Activated T-cell treated with anti-CD3 and anti-CD28 coated beads for 48 hours (primary cell): ENCODE measurements around the gene CCDC88A.
"Not testable (repeated sequence)": the region's sequence is repeated elsewhere in the genome, so short reads cannot be mapped to it uniquely, and the experiment has no call there.

Source experiments
- DNase-seq: peaks from one replicate; pipeline ENCODE4 v3.0.0-alpha.2; 2020; ENCODE audit warnings: low read depth

Gene CCDC88A

GRCh38 chr2:55385516-55385915, 34.1 kb downstream of the CCDC88A start:
- not testable (repeated sequence) for DNase-seq

- DNase-seq, result no peak
Measured at GRCh38 chr2:55384786-55385185, 34.9 kb downstream of the CCDC88A start.

DNA sequence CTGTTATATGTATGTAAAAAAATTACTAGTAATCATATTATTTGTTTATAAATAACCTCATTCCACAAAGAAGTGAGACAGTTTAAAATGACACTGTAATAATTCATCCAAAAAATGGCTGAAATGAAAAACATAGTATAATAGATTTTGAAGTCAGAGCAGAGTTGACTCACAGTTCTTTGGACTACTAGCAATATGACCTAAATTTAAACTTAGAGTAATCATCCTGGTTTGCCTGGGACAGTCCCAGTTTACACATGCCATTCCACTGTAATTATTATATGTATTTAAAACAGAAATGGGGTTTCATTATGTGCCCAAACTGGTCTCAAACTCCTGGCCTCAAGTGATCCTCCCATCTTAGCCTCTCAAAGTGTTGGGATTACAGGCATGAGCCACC, 48.3 kb downstream of the CCDC88A start:
- no peak for DNase-seq

GRCh38 chr2:55370208-55370607, 49.4 kb downstream of the CCDC88A start:
- no peak for DNase-seq

DNA sequence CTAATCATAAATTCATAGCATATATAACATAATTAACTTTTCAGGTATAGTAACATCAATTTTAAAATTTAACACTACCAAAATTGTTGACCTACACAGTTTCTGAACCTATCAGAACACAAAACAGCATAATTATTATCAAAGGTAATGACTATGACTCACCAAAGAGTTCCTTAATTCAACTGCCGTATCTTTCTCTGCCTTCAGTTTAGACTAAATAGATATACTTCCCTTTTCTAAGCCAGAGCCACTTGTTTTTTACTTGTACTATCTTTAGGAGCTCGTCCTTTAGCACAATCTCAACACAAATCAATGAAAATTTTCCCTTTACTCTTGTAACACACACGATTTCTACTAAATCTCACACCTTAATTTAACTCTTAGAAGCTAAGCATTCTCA, 54.4 kb downstream of the CCDC88A start:
- no peak for DNase-seq

GRCh38 chr2:55364189-55365055, 55.2 kb downstream of the CCDC88A start:
- no peak for DNase-seq

DNA sequence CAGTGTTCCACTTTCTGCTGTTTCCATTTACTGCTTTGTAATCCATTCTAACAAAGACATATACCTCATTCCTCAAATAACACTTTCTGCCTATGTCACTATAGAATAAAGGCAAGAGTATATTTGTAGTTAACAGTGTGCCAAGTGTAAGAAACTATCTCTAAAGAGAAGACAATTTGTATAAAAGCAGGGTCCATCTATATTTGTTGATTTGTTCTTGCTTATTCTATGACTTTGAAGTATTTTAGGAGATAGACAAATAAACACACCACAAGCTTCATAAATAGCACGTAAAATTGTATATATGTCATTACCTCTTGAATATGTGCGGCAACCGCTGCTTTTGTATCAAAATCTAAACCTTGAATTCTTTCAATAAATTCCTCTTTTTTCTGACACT, 56.0 kb downstream of the CCDC88A start:
- no peak for DNase-seq

- no peak for DNase-seq
Measured at GRCh38 chr2:55361465-55362189, 58.0 kb downstream of the CCDC88A start.

DNA sequence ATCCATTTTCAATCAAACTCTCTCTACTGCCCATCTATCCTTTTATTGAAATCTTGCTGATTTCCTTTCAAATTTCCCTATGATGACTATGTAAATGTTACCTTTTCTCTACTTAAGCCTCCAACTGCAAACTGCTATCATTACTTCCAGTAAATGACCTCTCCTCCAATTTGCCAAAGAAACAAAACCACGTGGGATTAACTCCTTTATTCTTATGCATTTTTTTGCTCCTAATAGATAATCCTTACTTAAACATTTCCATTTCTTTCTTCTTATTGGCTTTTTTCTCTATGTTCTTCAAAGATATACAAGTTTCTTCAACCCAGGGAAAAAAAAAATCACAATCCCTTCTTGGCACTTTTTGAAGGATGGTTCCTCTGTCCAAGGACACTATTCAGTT, 61.2 kb downstream of the CCDC88A start:
- DNase-seq, result no peak

GRCh38 chr2:55357927-55358326, 61.7 kb downstream of the CCDC88A start:
- no peak for DNase-seq

- DNase-seq, result no peak
Measured at GRCh38 chr2:55357164-55357563, 62.5 kb downstream of the CCDC88A start.

DNA sequence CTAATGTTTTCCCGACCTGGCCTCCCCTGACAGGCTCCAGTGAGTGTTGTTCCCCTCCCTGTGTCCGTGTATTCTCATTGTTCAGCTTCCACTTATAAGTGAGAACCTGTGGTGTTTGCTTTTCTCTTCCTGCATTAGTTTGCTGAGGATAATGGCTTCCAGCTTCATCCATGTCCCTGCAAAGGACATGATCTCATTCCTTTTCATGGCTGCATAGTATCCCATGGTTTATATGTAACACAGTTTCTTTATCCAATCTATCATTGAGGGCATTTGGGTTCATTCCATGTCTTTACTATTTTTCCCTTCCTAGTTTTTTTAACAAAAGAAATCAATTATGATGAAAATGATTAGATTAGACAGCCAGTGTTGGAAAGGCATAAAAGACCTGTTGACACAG, 63.5 kb downstream of the CCDC88A start:
- not testable (repeated sequence) for DNase-seq

DNA sequence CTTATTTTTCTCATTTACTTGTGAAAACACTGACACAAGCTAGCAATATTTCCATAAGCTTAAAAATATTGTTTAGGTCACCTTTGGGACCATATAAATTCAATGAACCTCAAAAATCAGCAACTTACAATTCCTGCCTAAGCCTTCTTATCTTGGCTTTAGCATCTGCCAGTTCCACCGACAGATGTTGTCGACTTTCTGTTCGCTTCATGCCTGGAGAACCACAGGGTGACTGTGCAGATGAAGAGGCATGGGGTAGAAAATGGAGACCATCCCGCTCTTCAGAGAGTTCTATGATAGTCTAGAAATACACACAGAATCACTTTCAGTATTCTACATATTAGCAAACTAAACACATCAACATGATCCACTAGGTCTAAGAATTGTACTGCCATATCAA, 64.2 kb downstream of the CCDC88A start:
- DNase-seq, result no peak

GRCh38 chr2:55351672-55352071, 68.0 kb downstream of the CCDC88A start:
- DNase-seq, result no peak

DNA sequence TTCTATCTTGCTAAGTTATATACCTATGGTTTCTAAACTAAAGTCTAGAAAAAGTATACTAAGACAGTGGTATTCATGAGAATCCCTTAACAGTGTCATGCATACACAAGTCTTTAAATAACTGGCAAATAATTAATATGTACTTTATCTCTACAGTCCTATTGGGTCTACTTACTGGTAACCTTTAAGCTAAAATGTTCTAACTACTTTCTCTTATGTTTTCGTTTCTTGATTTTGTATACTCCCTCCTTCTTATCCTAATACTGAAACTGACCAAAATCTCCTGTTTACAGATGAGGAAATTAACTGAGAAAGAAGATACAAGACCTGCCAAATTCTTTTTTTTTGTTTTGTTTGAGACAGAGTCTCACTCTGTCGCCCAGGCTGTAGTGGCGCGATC, 74.6 kb downstream of the CCDC88A start:
- no peak for DNase-seq

- DNase-seq, result no peak
Measured at GRCh38 chr2:55338268-55338667, 81.4 kb downstream of the CCDC88A start.

DNA sequence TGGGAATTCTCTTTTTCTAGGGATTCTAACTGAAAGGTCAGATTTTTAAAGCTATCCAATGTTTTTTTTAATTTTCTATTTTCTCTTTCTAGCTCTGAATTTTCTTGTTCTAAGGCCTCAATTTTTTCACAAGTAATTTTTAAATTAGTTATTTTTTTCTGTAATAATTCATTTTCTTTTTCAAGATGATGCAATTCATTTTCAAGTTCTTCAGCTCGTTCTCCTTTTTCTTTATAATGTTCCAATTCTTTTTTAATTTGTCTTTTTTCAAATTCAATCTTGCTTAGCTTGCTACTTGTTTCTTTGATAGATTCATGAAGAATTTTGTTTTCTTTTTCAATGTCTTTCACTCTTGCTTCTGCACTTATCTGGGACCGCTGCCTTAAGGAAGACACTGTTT, 84.9 kb downstream of the CCDC88A start:
- DNase-seq, result no peak

GRCh38 chr2:55330541-55331297, 88.9 kb downstream of the CCDC88A start:
- no peak for DNase-seq

DNA sequence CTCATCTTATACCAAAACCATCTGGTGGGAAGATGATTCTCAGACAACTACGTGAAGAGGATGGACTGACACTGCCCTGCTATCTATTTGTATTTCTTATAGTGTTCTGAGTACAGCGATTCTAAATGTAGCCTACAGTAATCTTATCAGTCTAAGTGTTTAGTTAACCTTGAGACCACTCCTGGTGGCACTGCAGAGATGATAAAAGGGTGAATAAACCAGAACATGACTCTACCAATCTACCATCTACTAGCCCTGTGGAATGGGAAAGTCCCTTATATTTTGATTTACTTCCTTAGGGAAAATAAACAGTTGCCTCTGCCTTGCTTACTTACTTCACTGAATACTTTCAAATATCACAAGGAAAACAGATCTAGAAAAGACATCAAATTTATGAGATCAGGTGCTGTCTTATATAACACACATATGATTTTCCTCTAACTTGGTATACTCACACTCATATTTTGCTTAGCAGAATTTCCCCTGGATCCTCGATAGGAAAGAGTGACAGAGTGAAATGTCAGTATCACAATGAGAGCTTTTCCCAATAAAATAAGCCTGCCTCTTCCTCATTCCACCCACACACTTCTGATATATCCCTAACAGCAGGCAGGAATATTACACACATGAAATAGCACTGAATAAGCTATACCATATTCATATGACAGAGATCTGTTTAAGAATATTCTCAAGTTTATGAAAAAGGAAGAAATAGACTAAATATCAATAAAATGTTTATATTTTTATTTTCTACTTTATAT, 92.0 kb downstream of the CCDC88A start:
- no peak for DNase-seq

GRCh38 chr2:55314985-55315384, 104.7 kb downstream of the CCDC88A start:
- DNase-seq, result no peak

DNA sequence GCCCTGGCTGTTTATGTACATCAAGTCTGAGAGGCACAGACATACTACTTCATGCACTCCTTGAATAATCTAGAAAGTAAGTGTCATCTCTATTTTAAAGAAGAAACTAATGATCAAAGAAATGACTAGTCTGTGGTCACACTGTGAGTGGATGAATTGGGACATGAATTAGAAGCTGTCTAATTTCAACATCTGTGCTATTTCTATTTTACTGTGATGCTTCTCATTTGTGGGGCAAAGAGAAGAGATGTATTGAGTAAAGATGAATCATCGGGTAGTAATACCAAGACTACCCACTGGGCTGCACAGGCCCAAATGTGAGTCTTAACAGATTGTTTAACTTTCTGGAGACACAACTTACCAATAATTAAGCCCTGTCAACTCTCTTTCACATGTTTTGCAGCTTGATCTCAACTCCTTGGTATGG, 108.2 kb downstream of the CCDC88A start:
- DNase-seq, result peak; percentile 15

DNA sequence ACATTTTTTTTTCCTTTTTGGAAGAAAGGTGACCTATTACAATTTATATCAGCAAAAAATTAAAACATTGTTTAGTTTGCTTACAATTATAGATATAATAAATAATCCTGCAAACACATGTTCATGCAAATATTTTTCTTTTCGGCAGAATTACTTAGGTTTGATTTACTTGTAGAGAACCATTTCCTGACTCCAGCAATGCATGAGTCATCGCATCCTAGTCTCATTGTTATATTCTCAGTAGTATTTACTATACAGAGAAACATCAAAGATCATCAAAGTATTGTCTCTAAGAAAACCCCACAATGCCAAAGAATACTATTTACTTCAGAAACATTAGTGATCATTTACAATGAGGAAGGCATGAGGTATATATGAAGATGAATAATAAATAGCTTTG, 110.2 kb downstream of the CCDC88A start:
- DNase-seq, result no peak
